Sigmoid colon (tissue), 4 donors: ENCODE results near the gene NCOA7.

Source experiments
- CTCF ChIP-seq, 4 experiments: fragments of 450-650 bp in 3 of 4; fragments of 200-600 bp in 1 of 4; IDR thresholded peaks; one replicate each; pipeline ENCODE4 v1.5.1; 2016 to 2019; ENCODE audit warnings: antibody characterized with exemption in 4 of 4, mild to moderate bottlenecking in 3 of 4, moderate library complexity in 2 of 4
- EP300 ChIP-seq, 4 donors: sonication (generic); formaldehyde crosslinking; IDR thresholded peaks; one replicate each; pipeline ENCODE4 v1.6.1; 2017; ENCODE audit warnings: antibody characterized with exemption in 4 of 4
- POLR2AphosphoS5 ChIP-seq, 4 donors: sonication (generic); formaldehyde crosslinking; IDR thresholded peaks; one replicate each; pipeline ENCODE4 v1.6.1; 2017; ENCODE audit warnings: antibody characterized with exemption in 4 of 4

- no peak for TF ChIP-seq POLR2AphosphoS5 (IDR thresholded peaks at IDR 0.05)
- no peak for TF ChIP-seq EP300 (IDR thresholded peaks at IDR 0.05)
- no peak for TF ChIP-seq CTCF (IDR thresholded peaks at IDR 0.05)
Observed at GRCh38 chr6:125947615-125948014, 156.9 kb downstream of the NCOA7 start.
